Measurements from ENCODE around the gene RETN.

The RETN gene

DNA sequence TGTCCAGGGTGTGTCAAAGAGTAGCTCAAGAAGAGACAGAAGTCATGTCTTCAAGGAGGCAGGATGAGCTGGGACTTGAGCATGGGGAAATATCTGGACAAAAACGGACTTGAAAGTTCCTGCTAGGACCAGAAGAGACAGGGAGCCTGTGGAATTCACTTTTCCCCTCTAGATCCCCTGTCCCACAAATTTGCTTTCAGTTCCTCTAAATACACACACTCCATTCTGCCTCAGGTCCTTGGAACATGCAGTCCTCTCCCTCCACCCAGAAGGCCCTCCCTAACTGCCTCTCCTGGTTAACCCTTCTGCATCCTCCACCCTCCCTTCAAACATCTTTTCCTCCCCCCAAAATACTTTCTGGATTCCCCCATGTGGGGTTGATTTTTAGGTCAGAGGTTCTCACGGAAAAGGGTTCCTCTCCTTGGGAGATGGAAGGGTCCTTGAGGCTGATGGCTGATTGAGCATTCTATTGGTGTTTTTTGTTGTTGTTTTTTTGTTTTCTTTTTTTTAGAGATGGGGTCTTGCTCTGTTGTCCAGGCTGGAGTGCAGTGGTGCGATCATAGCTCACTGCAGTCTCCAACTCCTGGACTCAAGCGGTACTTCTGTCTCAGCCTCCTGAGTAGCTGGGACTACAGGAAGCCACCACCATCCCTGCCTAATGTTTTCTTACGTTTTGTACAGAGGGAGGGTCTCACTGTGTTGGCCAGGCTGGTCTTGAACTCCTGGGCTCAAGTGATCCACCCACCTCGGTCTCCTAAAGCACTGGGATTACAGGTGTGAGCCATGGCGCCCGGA is 6.9 kb upstream of the RETN start:
- no peak for DNase-seq

DNA sequence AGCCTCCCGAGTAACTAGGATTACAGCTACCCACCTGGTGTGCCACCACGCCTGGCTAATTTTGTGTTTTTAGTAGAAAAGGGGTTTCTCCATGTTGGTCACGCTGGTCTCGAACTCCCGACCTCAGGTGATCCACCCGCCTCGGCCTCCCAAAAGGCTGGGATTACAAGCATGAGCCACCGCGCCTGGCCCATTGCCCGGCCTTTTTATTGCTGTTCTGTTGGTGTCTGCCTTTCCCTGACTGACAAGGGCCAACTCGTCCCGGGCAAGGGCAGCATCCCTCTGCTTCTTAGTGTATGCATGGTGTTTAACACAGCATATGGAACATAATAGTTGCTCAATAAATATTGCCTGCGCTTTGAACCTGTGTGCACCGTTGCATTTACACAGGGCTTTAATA is 6.2 kb upstream of the RETN start:
- DNase-seq = no peak

DNA sequence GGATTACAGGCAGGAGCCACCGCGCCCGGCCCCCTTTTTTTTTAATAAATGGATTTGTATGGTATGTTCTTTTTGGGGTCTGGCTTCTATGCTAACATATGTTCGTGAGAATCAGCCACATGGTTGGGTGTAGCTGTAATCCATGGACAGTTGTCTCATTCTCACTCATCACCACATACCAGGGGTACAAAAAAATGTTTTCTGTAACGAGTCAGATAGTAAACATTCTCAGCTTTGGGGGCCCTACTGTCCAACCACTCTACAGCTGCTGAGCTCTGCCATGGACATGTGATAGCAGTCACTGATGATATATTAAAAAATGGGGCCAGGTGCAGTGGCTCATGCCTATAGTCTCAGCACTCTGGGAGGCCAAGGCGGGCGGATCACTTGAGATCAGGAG is 5.1 kb upstream of the RETN start:
- no peak for DNase-seq

DNA sequence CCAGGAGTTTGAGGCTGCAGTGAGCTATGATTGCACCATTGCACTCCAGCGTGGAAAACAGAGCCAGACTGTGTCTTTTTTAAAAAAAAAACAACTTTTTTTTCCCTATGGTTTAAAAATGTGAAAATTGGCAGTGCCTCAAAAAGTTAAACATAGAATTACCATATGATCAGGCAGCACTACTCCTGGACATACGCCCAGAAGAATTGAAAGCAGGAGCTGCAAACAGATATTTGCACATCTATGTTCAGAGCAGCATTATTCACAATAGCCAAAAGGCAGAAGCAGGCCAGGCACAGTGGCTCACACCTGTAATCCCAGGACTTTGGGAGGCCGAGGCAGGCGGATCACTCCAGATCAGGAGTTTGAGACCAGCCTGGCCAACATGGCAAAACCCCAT is 3.8 kb upstream of the RETN start:
- no peak for DNase-seq

DNA sequence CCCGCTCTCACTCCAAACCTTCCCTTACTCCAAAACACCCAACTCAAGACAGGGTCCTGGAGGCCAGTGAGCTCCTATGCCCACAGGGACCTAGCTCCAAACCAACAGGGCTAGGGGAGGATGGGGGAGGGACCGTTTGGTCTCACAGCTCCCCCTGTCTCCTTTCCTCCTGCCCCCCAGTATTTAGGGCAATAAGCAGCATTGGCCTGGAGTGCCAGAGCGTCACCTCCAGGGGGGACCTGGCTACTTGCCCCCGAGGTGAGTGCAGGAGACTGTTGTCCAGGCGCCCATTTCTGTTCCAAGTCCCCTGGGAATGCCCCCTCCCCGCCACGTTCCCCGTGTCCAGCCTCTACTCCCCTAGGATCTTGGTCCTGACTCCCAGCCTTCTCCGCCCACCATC is 792 bp downstream of the RETN start:
- no peak for DNase-seq

DNA sequence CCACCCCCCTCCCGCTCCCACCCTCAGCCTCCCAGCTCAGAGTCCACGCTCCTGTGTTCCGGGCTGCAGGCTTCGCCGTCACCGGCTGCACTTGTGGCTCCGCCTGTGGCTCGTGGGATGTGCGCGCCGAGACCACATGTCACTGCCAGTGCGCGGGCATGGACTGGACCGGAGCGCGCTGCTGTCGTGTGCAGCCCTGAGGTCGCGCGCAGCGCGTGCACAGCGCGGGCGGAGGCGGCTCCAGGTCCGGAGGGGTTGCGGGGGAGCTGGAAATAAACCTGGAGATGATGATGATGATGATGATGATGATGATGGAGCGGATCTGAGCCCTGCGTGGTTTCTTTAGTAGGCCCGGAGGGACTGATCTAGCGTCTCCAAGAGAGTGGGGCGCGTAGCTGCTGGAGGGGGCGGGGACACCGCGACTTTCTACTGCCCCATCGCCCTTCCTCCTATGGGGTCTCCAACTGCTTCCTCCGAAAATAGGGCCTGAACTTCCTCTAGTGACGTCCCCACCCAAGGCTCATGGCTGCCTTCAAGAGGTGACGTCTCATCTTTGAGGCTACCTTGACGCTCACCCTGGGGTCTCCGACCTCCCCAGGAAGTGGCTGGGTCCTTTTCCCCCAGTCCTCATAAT is 1.4 kb downstream of the RETN start:
- DNase-seq = no peak

GRCh38 chr19:7670790-7671189 is 1.9 kb downstream of the RETN start:
- no peak for DNase-seq

GRCh38 chr19:7672522-7672921 is 3.7 kb downstream of the RETN start:
- DNase-seq = no peak

DNA sequence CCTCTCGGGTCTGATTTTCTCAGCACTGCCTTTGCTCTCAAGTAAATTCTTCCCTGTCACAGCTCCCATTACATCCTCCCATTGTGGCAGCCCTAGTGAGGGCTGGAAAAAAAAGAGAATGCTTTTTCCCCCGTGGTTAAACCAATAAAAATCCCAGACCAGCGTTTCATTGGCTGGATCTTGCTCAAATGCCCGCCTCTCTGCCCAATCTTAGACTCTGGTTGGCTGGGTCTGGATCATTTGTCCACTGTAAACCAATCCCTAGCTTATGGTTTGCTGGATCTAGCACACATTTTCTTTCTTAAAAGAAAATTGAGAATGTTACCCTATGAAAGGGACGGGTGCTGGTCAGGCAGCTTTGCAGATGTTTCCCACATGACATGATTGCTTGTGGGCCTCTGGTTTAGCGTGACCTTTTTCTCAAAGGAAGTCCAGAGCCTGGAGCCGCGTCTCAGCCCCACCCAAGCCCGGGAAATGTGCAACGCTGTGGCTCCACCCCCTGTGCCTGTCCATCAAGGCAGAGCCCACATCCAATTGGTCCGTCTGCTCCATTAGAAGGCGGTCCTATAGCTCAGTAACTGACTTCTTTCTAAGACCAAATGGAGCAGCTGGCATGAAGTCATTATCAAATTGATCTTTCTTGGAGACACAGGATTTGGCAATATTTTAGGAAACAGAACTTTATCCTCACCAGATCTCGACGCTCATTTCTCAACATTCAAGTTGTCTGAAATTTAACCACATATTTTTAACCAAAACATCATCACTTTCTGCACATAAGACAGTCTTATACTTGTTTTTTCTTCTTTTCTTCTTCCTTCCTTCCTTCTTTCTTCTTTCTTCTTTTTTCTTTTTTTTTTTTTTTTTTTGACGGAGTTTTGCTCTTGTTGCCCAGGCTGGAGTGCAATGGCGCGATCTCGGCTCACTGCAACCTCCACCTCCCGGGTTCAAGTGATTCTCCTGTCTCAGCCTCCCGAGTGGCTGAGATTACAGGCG is 5.5 kb downstream of the RETN start:
- DNase-seq = peak; percentile 58

DNA sequence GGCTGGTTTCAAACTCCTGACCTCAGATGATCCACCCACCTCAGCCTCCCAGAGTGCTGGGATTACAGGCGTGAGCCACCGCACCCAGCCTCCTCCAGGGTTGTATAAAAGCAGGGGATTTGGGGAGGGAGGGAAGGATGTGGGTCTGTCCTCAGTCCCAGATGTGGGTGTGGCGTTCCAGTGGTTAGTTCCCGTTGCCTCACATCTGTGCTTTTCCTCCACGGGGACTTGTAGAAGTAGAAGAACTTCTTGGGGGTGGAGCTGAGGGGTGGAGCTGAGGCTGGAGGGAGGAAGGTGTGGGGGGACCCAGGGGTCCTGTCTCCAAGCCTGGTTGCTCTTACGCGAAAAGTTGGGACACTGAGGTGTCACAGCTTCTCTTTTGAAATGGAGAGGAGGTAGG is 7.5 kb downstream of the RETN start:
- no peak for DNase-seq

GRCh38 chr19:7676854-7677253 is 8.0 kb downstream of the RETN start, which contains the start of gene MCEMP1:
MCEMP1 (plus strand) TSS chr19:7677090; CDS start chr19:7677121, 31 bp downstream.
- no peak for DNase-seq

- DNase-seq = no peak
Observed at GRCh38 chr19:7677669-7678311, 8.9 kb downstream of the RETN start.

DNA sequence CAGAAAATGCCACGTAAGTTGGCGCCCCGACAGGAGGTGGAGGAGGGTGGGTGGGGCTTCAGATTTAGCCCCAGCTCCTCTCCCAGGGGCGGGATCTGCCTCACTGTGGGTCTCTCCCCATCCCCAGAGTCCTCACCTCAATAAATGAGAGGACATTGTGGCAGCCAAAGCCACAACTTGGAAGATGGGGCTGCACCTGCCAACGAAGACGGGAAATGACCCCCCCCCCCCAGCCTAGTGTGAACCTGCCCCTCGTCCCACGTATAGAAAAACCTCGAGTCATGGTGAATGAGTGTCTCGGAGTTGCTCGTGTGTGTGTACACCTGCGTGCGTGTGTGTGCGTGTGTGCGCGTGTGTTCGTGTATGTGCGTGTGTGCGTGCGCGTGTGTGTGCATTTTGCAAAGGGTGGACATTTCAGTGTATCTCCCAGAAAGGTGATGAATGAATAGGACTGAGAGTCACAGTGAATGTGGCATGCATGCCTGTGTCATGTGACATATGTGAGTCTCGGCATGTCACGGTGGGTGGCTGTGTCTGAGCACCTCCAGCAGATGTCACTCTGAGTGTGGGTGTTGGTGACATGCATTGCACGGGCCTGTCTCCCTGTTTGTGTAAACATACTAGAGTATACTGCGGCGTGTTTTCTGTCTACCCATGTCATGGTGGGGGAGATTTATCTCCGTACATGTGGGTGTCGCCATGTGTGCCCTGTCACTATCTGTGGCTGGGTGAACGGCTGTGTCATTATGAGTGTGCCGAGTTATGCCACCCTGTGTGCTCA is 10.3 kb downstream of the RETN start:
- no peak for DNase-seq

DNA sequence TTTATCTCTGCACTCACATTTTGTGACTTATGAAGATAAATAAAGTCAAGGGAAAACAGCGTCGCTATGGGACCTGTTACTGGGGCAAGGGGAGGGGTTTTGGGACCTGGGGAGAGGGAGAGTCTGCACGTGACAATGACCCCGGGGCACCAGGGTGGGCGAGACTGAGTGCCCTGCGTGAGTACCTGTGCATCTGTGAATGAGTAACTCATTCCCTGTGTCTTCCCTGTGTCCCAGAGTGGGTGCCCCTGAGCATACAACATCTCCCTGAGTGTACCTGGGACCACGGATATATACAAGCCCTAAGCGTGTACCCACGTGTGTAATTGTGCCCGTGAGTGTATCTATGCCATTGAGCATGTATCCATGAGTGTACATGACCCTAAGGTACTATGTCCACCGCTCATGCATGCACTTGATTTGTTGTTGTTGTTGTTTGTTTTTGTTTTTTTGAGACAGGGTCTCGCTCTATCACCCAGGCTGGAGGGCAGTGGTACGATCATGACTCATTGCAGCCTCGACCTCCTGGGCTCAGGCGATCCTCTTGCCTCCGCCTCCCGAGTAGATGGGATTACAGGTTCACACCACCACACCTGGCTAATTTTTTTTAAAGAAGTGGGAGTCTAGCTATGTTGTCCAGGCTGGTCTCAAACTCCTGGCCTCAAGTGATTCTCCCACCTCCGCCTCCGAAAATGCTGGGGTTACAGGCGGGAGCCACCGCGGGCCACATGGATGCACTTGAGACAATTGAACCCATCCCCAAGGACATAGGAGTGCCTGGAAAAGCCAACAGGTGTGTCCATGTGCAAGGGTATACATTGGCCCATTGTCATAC is 11.1 kb downstream of the RETN start:
- DNase-seq = no peak

GRCh38 chr19:7680606-7681339 is 11.9 kb downstream of the RETN start, which contains the start of gene TRAPPC5:
TRAPPC5 (plus strand) TSS chr19:7680833; CDS start chr19:7682254, 1,421 bp downstream.
- peak; percentile 88 for DNase-seq

DNA sequence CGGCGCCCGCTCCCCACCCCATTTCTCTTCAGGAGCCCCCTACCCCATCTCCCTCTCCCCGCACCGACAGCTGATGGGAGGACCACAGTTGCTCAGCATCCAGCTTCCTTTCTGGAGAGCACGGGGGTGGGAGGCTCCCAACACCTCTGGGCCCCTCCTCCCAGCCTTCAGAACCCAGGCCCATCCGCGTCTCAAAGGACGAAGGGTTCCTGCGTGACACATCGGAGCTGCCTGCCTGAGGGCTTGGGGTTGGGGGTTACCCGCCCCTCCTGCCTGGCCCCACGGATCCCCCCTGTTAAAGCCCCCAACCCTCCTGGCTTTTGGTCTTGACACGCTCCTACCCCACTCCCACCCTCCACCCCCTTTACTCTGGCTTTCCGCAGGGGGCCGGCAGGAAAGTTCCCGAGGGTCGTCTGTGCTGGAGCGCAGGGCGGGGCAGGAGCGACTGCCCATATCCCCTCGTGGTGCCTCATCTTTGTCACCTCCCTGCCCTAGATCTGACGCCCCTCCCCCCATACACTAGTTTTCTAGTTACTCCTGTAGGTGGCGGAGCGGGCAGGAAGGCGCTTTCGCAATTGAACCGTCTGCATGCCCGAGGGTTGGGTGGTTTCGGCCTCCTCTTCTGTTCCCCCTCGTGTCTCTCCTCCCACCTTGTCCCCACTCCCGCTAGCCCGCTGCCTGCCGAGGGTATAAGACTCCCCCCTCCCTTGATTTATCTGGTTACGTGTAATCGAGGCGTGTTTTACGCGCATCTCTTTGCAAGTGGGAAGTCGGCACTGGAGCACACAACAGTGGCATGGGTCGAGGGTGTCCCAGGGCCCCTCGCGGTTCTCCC is 12.7 kb downstream of the RETN start:
- DNase-seq = peak; percentile 79

- no peak for DNase-seq
Observed at GRCh38 chr19:7682175-7682855, 13.5 kb downstream of the RETN start.

Measured in left hindlimb (tissue), 1 donor.